Measurements from ENCODE around the gene TULP4. TPM values are rescaled to one million over a fixed set of nuclear protein-coding genes. Genes with fewer than 3 reads are reported as not detected.
"Not testable (repeated sequence)": the region's sequence is repeated elsewhere in the genome, so short reads cannot be mapped to it uniquely, and the experiment has no call there.

The TULP4 gene
- total RNA-seq, 6 experiments from 2014 or later = 27.0 to 42.4 (median 32.3) TPM

- Histone ChIP-seq H3K27me3 (no peaks in the 10 kb centered on the region), H3K9me3 (no peaks in the 10 kb centered on the region), H3K36me3 (no peaks in the 10 kb centered on the region), H3K27ac (no peak overlapping the region), H3K4me1 (no peaks in the 10 kb centered on the region), H3K4me3 (no peak overlapping the region)
- DNase-seq (no peak), ATAC-seq (no peak)
- intact Hi-C loops (cut with DNase I) = no loop called here
- TF ChIP-seq POLR2A (IDR thresholded peaks at IDR 0.05) (no peak), CTCF (IDR thresholded peaks at IDR 0.05) (no peak)
- WGBS (ENCODE audit: insufficient coverage, low coverage, low lambda C conversion rate, missing lambda C conversion rate) = 0% methylated on average over 1 of the region's 2 CpGs
These were observed 76.5 kb downstream of the TULP4 start for GRCh38 chr6:158388727-158389126.

GRCh38 chr6:158389193-158389919, 77.1 kb downstream of the TULP4 start:
- no peaks in the 10 kb centered on the region for H3K36me3 ChIP-seq
- intact Hi-C loops (cut with DNase I) = no loop called here
- TF ChIP-seq CTCF (IDR thresholded peaks at IDR 0.05) (no peak), POLR2A (IDR thresholded peaks at IDR 0.05) (no peak)
- H3K27ac ChIP-seq = no peak overlapping the region
- DNase-seq (no peak), ATAC-seq (no peak)
- no peaks in the 10 kb centered on the region for H3K27me3 ChIP-seq
- H3K9me3 ChIP-seq = no peaks in the 10 kb centered on the region
- no peak overlapping the region for H3K4me3 ChIP-seq
- 100% methylated on average over 3 of the region's 3 CpGs for WGBS (ENCODE audit: insufficient coverage, low coverage, low lambda C conversion rate, missing lambda C conversion rate)
- no peaks in the 10 kb centered on the region for H3K4me1 ChIP-seq

GRCh38 chr6:158391276-158391675, 79.0 kb downstream of the TULP4 start:
- no peaks in the 10 kb centered on the region for H3K27me3 ChIP-seq
- H3K36me3 ChIP-seq = no peaks in the 10 kb centered on the region
- DNase-seq = no peak
- H3K27ac ChIP-seq = no peak overlapping the region
- intact Hi-C loops (cut with DNase I) = no loop called here
- H3K4me1 ChIP-seq = no peaks in the 10 kb centered on the region
- no peaks in the 10 kb centered on the region for H3K9me3 ChIP-seq
- ATAC-seq = no peak
- H3K4me3 ChIP-seq = no peak overlapping the region
- TF ChIP-seq CTCF (IDR thresholded peaks at IDR 0.05) (no peak), POLR2A (IDR thresholded peaks at IDR 0.05) (no peak)
- WGBS (ENCODE audit: insufficient coverage, low coverage, low lambda C conversion rate, missing lambda C conversion rate) = 100% methylated on average over 3 of the region's 3 CpGs

GRCh38 chr6:158391977-158392376, 79.7 kb downstream of the TULP4 start:
- WGBS (ENCODE audit: insufficient coverage, low coverage, low lambda C conversion rate, missing lambda C conversion rate) = 88% methylated on average over 4 of the region's 4 CpGs

GRCh38 chr6:158396136-158396535, 83.9 kb downstream of the TULP4 start:
- ATAC-seq (no peak), DNase-seq (no peak)
- intact Hi-C loops (cut with DNase I) = no loop called here
- no peaks in the 10 kb centered on the region for H3K27me3 ChIP-seq
- H3K27ac ChIP-seq = no peak overlapping the region
- no peaks in the 10 kb centered on the region for H3K36me3 ChIP-seq
- no peak overlapping the region for H3K4me3 ChIP-seq
- no peaks in the 10 kb centered on the region for H3K4me1 ChIP-seq
- 45% methylated on average over 5 of the region's 5 CpGs for WGBS (ENCODE audit: insufficient coverage, low coverage, low lambda C conversion rate, missing lambda C conversion rate)
- no peaks in the 10 kb centered on the region for H3K9me3 ChIP-seq
- no peak for TF ChIP-seq CTCF (IDR thresholded peaks at IDR 0.05)
- TF ChIP-seq POLR2A (IDR thresholded peaks at IDR 0.05) = no peak

More at GRCh38 chr6:158391977-158392376, 79.7 kb downstream of the TULP4 start:
- H3K36me3 ChIP-seq; H3K9me3 ChIP-seq; H3K4me1 ChIP-seq; DNase-seq; H3K27me3 ChIP-seq; H3K27ac ChIP-seq; ATAC-seq; intact Hi-C loops (cut with DNase I); H3K4me3 ChIP-seq: not testable (repeated sequence)
